ENCODE results near the gene UBE2E2. TPM values are rescaled to one million over a fixed set of nuclear protein-coding genes. Genes with fewer than 3 reads are reported as not detected.

The UBE2E2 gene
- total and polyA plus RNA-seq, 12 donors: 19.5 to 63.8 (median 52.2) TPM

GRCh38 chr3:23404246-23404645 is 201.1 kb downstream of the UBE2E2 start:
- H3K27ac ChIP-seq: no peak overlapping the region
- H3K4me1 ChIP-seq: peaks cover 0 to 21% (median 1%) of the 10 kb centered on the region in 9 donors
- TF ChIP-seq, protein P1, sequence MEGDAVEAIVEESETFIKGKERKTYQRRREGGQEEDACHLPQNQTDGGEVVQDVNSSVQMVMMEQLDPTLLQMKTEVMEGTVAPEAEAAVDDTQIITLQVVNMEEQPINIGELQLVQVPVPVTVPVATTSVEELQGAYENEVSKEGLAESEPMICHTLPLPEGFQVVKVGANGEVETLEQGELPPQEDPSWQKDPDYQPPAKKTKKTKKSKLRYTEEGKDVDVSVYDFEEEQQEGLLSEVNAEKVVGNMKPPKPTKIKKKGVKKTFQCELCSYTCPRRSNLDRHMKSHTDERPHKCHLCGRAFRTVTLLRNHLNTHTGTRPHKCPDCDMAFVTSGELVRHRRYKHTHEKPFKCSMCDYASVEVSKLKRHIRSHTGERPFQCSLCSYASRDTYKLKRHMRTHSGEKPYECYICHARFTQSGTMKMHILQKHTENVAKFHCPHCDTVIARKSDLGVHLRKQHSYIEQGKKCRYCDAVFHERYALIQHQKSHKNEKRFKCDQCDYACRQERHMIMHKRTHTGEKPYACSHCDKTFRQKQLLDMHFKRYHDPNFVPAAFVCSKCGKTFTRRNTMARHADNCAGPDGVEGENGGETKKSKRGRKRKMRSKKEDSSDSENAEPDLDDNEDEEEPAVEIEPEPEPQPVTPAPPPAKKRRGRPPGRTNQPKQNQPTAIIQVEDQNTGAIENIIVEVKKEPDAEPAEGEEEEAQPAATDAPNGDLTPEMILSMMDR (IDR thresholded peaks at IDR 0.05): no peak
- no peaks in the 10 kb centered on the region for H3K36me3 ChIP-seq
- DNase-seq (no peak), ATAC-seq (no peak)
- H3K4me3 ChIP-seq: no peak overlapping the region
- no peaks in the 10 kb centered on the region for H3K27me3 ChIP-seq
- H3K9me3 ChIP-seq: no peaks in the 10 kb centered on the region
- intact Hi-C loops (cut with DNase I): no loop called here

DNA sequence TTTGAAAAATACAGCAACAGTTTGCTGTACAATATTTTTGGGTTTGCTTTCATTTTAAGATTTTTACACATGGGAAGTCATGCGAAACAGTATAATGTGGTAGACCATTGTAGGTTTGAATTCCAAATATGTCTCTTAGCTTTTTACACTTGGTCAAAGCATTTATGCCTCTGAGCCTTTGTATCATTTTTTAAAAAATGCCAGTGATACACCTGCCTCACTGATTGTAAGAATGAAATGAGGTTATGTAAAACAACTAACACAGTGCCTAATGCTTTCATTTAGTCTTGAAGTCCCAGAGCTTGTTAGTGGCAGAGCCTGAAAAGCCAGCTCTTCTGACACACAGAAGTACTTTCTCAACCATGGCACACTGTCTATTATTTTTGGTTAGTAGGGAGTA is 202.0 kb downstream of the UBE2E2 start:
- Histone ChIP-seq H3K27me3 (no peaks in the 10 kb centered on the region), H3K36me3 (no peaks in the 10 kb centered on the region), H3K9me3 (no peaks in the 10 kb centered on the region), H3K27ac (no peak overlapping the region), H3K4me1 (peaks cover 0 to 21% (median 8%) of the 10 kb centered on the region in 9 donors), H3K4me3 (no peak overlapping the region)
- no peak for DNase-seq
- intact Hi-C loops (cut with DNase I): no loop called here
- TF ChIP-seq, protein P1 (IDR thresholded peaks at IDR 0.05): no peak
- no peak for ATAC-seq
- 95 to 98% methylated on average over 1 of the region's 1 CpG for WGBS, 2 donors

- WGBS, 2 donors: 34 to 48% methylated on average over 1 of the region's 1 CpG
- intact Hi-C loops (cut with DNase I): no loop called here
- peaks cover 0 to 21% (median 8%) of the 10 kb centered on the region in 9 donors for H3K4me1 ChIP-seq
These were observed 203.5 kb downstream of the UBE2E2 start for GRCh38 chr3:23406601-23407000.

GRCh38 chr3:23418026-23418425 is 214.9 kb downstream of the UBE2E2 start:
- WGBS, 2 donors: 95% methylated on average over 13 of the region's 13 CpGs
- Histone ChIP-seq H3K4me3 (no peak overlapping the region), H3K9me3 (peaks cover 0 to 6% (median 0%) of the 10 kb centered on the region in 11 donors), H3K27me3 (no peaks in the 10 kb centered on the region), H3K4me1 (peaks cover 0 to 23% (median 8%) of the 10 kb centered on the region in 9 donors), H3K36me3 (no peaks in the 10 kb centered on the region), H3K27ac (no peak overlapping the region)
- DNase-seq (no peak), ATAC-seq (no peak)
- intact Hi-C loops (cut with DNase I): no loop called here
- TF ChIP-seq, protein P1 (IDR thresholded peaks at IDR 0.05): no peak

More at GRCh38 chr3:23406601-23407000, 203.5 kb downstream of the UBE2E2 start:
- Histone ChIP-seq H3K27me3 (no peaks in the 10 kb centered on the region), H3K36me3 (no peaks in the 10 kb centered on the region), H3K9me3 (no peaks in the 10 kb centered on the region), H3K27ac (no peak overlapping the region), H3K4me3 (no peak overlapping the region)
- ATAC-seq (no peak), DNase-seq (no peak)
- TF ChIP-seq, protein P1 (IDR thresholded peaks at IDR 0.05): no peak
